Ovary (tissue), 3 donors: Measurements from ENCODE around the gene CHADL.

Experiments
- CTCF ChIP-seq, 3 donors: fragments of 450-650 bp in 2 of 3; fragments of 200-600 bp in 1 of 3; IDR thresholded peaks; one replicate each; pipeline versions ENCODE4 v1.5.1 to v1.8.0; 2016 to 2022; ENCODE audit warnings: antibody characterized with exemption in 3 of 3, mild to moderate bottlenecking in 1 of 3
- EP300 ChIP-seq: sonication (generic); formaldehyde crosslinking; IDR thresholded peaks from one replicate; pipeline ENCODE4 v1.6.1; 2017; ENCODE audit warnings: antibody characterized with exemption
- donor health status: DM: no; HTN: no; CAD: no.

GRCh38 chr22:41288245-41288946 lies 47.7 kb upstream of the CHADL start:
- TF ChIP-seq CTCF (IDR thresholded peaks at IDR 0.05) (no peak), EP300 (no peak)
